Activated T-helper 9 cell treated with anti-CD3 and anti-CD28 coated beads, Interleukin-2, amount 50 U/mL, for 16 hours (primary cell): Measurements from ENCODE around the gene DNAJC11.
"Not testable (repeated sequence)": the region's sequence is repeated elsewhere in the genome, so short reads cannot be mapped to it uniquely, and the experiment has no call there.

Experiments
- DNase-seq: peaks from one replicate; pipeline ENCODE4 v3.0.0-alpha.2; 2020; ENCODE audit warnings: low read depth

The DNAJC11 gene

DNA sequence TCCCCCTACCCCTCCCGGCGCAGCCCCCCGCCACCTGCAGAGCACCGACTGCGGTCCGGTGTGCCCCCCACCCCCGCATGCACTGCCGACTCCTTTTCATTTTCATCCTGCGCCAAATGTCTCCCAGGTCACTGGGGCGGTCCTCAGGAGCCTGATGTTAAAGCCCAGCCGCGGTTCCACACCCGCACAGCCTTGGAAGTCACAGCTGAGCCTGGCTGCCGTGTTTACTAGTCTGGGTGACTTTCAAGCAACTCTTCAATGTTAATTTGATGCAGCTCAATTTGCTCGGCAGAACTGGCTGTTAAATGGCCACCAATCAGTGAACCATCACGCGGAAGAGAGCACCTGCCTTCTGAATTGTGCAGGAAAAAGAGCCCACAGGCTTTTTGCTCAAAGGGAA, 49.7 kb downstream of the DNAJC11 start:
- no peak for DNase-seq

- no peak for DNase-seq
Measured at GRCh38 chr1:6648556-6648955, 53.1 kb downstream of the DNAJC11 start.

DNA sequence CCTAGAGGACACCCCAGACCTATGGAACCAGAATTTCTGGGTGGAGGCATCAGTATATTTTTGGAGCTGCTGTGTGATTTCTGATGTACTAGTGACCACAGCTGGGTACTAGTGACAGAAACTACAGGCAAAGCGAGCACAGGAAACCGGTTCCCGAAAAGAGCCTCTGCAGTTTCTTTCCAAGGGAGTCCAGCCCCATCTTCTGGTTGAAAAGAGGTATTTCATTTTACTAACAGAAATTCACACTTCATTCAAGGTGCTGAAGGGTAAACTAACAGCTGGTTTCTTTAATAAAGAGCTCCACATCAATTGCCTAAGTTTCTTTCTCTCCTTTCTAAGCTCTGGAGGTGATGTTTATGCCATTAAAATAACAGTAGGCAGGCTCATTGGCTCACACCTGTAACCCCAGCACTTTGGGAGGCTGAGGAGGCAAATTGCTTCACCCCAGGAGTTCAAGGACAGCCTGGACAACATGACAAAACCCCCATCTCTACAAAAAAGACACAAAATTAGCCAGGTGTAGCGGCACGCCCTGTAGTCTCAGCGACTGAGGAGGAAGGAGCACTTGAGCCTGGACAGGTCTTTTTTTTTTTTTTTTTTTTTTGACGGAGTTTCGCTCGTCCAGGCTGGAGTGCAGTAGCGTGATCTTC, 55.0 kb downstream of the DNAJC11 start:
- no peak for DNase-seq

DNA sequence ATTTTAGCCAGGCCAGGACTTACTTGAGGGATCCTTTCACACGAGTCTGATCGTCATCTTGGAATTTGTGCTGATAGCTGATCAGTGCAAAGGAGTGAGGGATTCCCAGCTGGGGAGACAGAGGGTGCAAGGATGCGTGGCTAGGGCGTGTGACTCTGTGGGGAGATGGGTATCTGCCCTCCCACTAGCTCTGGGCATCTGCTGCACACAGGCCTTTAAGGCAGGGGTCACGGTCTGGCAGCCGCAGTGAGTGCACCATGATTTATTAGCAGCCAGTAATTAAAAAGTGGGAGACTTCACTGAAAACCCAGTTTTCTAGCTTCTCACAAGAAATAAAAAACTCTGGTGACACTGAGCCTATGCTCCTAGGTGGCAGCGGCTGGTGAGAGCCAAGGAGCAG, 56.6 kb downstream of the DNAJC11 start:
- DNase-seq, result no peak

DNA sequence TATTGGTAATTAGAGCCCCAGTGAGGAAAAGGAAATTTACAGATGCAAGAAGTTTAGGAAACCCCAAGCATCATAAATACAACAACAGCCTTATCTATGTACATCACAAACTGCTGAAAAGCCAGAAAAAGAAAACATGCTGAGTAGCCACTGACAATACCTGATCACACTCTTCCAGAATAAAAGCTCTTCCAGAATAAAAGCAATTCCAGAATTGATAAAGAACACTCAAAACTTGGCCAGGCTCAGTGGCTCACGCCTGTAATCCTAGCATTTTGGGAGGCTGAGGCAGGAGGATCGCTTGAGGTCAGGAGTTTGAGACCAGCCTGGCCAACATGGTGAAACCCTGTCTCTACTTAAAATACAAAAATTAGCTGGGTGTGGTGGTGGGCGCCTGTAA, 60.7 kb downstream of the DNAJC11 start:
- not testable (repeated sequence) for DNase-seq

DNA sequence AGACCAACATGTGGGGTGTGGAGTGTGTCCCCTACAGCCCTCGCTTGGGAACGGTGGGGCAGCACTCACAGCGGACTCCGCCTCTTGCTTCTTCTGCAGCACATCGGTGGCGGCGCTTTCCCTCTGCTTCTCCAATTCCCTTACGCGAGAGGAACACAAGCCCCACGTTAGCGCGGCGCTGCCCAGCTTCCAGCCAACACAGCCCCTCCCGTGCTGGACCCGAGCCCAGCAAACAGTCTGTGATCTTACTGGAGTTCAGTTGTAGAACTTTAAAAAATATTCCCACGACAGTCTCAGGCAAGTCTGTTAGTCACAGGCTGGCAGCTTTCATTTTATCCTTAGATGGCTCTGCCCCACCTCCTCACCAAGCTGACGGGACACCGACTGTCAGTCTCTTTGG, 63.4 kb downstream of the DNAJC11 start:
- DNase-seq, result no peak

- DNase-seq, result no peak
Measured at GRCh38 chr1:6637770-6638169, 63.8 kb downstream of the DNAJC11 start.

DNA sequence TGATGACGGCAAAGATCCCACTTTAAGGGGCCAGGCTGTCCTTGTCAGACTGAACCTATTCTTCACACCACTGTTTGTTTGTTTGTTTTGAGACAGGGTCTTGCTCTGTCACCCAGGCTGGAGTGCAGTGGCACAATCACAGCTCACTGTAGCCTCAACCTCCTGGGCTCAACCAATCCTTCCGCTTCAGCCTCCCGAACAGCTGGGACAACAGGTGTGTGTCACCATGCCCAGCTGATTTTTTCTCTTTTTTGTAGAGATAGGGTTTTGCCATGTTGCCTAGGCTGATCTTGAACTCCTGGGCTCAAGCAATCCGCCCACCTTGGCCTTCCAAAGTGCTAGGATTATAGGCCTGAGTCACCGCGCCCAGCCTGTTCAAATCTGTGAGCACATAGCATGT, 64.8 kb downstream of the DNAJC11 start:
- DNase-seq, result not testable (repeated sequence)

- DNase-seq, result no peak
Measured at GRCh38 chr1:6635910-6636760, 65.5 kb downstream of the DNAJC11 start.

GRCh38 chr1:6635161-6635909, 66.3 kb downstream of the DNAJC11 start:
- no peak for DNase-seq

DNA sequence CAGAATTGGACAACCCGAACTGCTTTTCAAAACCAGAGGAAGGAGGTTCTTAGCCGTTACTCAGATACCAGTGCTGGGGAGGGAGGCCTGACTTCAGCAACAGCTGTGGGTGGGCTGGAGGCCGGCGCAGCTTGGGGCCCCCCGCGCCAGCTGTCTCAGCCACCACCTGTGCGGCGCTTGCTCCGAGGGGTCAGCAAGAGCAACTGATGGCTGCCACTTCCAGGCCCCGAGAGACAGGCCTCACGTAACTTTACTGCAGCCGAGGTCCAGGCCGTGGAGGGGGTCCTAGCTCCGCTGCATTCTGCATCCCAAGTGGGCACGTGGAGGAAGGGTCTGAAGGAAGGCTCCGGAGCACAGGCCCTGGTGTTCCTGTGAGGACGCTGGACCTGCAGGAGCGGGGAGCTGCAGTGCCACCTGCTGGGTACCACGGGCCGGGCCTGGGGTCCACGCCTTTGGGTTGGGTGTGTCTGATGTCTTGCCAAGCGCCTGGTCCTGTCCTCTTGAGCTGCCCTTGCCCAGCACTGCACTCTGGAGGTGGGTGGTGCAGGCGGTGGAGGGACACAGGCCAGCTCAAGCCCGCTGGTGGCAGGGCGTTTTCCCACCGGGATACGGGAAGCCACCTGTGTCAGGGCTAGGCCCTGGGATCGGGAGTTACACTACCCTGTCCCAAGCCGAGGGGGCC, 67.1 kb downstream of the DNAJC11 start:
- DNase-seq, result peak; percentile 8

- no peak for DNase-seq
Measured at GRCh38 chr1:6632588-6633514, 68.8 kb downstream of the DNAJC11 start.

- DNase-seq, result no peak
Measured at GRCh38 chr1:6631058-6631457, 70.6 kb downstream of the DNAJC11 start.

DNA sequence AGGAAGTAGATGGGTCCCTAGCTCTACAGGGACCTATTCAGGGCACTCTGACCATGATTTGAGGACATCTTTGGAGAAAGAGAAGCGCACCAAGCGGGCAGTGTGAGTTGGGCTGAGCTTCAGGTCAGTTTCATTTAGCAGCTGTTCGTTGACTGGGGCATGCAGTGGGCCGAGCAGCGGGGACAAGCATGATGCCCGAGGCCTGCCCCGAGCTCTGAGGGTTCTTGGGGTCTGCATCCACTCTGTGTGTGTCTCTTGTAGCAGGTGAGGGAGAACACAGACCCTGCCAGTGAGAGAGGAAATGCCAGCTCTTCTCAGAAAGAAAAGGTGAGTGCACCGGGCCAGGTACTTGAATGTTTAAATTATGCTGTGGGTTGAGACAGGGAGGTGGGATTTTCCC, 71.6 kb downstream of the DNAJC11 start:
- DNase-seq, result no peak

- DNase-seq, result no peak
Measured at GRCh38 chr1:6628971-6629479, 72.6 kb downstream of the DNAJC11 start.

GRCh38 chr1:6627841-6628545, 73.6 kb downstream of the DNAJC11 start:
- DNase-seq, result no peak

GRCh38 chr1:6627031-6627430, 74.6 kb downstream of the DNAJC11 start:
- DNase-seq, result no peak

GRCh38 chr1:6625584-6626149, 75.9 kb downstream of the DNAJC11 start:
- no peak for DNase-seq

DNA sequence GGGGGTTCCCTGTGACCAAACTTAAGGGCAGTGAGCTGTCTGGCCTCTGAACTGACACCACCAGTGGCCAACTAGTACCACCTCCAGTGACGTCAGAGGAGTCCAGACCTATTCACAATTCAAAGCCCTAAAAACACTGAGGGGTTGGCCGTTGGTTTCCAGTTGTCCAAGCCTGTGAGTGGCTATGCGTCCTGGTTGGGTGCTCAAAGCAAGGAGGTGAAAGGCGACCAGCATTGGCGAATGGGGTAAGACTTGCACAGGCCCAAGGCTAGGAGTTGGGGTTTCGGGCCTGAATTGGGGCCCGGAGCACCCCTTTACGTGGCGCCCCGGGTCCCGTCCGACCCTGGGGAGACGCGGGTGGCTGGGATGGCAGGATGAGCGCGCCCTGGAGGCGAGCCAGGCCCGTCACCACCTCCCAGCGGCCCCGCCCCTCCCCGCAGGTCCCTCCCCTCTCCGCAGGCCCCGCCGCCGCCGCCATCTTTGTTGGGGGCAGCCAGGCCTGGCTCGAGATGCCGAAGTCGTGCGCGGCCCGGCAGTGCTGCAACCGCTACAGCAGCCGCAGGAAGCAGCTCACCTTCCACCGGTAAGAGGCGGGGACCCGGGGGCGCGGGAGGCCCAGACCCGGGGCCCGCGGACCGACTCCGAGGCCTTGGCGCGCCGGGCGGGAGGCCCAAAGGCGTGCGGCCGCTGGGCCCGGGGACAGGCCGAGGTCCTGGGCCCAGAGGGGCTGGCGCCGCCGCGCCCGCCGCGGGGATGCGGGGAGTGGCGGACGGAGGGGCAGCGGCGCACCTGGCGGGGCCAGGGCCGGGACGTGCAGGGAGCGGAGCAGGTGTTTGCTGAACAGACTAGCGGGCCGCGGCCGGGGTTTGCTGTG, 76.7 kb downstream of the DNAJC11 start, which contains the start of gene THAP3:
THAP3 (plus strand) TSS at position 159 of the 874 bp plus-strand sequence; CDS start at position 510, 351 bp downstream.
- peak; percentile 85 for DNase-seq
